ENCODE data around the gene NABP2.

- TF ChIP-seq, protein P1, sequence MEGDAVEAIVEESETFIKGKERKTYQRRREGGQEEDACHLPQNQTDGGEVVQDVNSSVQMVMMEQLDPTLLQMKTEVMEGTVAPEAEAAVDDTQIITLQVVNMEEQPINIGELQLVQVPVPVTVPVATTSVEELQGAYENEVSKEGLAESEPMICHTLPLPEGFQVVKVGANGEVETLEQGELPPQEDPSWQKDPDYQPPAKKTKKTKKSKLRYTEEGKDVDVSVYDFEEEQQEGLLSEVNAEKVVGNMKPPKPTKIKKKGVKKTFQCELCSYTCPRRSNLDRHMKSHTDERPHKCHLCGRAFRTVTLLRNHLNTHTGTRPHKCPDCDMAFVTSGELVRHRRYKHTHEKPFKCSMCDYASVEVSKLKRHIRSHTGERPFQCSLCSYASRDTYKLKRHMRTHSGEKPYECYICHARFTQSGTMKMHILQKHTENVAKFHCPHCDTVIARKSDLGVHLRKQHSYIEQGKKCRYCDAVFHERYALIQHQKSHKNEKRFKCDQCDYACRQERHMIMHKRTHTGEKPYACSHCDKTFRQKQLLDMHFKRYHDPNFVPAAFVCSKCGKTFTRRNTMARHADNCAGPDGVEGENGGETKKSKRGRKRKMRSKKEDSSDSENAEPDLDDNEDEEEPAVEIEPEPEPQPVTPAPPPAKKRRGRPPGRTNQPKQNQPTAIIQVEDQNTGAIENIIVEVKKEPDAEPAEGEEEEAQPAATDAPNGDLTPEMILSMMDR (IDR thresholded peaks at IDR 0.05): no peak
- TF ChIP-seq POLR2A (IDR thresholded peaks at IDR 0.05): no peak
These were observed 21.8 kb upstream of the NABP2 start for GRCh38 chr12:56202366-56202765.
